Fibroblast of the aortic adventitia (primary cell): ENCODE results near the gene ZNF526. TPM values are rescaled to one million over a fixed set of nuclear protein-coding genes. Genes with fewer than 3 reads are reported as not detected.

Experiments used
- DNase-seq: peaks from one replicate; pipeline ENCODE4 v3.0.0-alpha.2; 2010; ENCODE audit warnings: low read depth
- H3K4me3 ChIP-seq: 2 replicates; pipeline ENCODE4 v1.5.1; 2011; ENCODE audit warnings: low read depth, mild to moderate bottlenecking, control low read depth, low read length, moderate library complexity
- total RNA-seq: library from RNA; depleted of rRNA; stranded (reverse); fragments of >200 nt; gene quantifications from 2 replicates; pipeline ENCODE4 v1.2.3, GENCODE V29; 2012; ENCODE audit warnings: low replicate concordance
- TF ChIP-seq, protein P1 (sequence below): IDR thresholded peaks from 2 replicates; pipeline ENCODE4 v1.5.1; 2011; ENCODE audit warnings: mild to moderate bottlenecking, low read length, control low read depth, inconsistent platforms; ENCODE audit not compliant: insufficient read depth

Gene ZNF526
- total RNA-seq, 1 donor = 13.0 TPM

DNA sequence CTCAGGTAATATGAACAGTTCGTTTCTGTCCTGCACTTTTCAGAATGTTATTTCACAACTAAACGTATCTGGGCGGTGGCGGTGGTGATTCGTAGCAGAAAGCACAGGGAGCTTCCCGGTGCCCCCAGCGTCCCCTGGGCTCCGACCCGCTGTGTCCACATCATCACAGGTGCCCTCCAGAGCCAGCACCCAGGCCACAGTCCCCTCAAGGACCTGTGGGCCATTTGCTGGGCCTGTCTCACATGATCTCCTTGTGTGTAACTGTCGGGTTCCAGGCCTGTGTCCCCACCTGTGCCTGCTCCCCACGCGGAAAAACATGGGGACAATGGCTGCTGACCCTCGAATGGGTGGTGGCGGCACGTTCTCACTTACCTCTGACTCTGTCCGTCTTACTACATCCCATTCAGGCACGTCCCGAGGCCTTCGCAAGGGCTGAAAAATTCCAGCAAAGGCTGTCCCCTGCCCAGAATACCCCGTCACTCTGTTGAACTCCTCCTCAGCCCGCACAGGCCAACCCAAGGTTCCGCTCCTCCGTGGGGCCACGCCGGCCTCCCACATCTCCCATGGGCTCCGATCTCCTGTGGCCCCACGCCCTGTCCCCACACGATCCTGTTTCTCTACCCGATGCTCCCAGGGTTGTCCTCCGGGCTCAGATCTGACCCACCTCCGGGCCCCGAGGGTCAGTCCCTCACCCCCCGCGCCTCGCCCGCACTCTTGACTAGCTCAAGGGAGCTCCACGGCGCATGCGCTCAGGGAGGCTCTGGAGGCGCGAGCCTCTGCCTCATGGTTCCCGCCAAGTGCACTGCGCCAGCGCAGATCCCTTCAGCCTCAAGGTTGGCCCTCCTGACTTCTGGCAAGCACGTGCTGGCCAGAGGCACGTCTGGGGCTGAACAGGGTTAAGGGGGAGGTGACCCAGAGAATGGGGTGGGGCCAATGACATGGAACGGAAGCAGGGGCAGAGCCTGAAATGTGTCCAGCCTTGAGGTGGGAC is 23.8 kb upstream of the ZNF526 start:
- H3K4me3 ChIP-seq = no peak overlapping the region
- DNase-seq = no peak
- TF ChIP-seq, protein P1, sequence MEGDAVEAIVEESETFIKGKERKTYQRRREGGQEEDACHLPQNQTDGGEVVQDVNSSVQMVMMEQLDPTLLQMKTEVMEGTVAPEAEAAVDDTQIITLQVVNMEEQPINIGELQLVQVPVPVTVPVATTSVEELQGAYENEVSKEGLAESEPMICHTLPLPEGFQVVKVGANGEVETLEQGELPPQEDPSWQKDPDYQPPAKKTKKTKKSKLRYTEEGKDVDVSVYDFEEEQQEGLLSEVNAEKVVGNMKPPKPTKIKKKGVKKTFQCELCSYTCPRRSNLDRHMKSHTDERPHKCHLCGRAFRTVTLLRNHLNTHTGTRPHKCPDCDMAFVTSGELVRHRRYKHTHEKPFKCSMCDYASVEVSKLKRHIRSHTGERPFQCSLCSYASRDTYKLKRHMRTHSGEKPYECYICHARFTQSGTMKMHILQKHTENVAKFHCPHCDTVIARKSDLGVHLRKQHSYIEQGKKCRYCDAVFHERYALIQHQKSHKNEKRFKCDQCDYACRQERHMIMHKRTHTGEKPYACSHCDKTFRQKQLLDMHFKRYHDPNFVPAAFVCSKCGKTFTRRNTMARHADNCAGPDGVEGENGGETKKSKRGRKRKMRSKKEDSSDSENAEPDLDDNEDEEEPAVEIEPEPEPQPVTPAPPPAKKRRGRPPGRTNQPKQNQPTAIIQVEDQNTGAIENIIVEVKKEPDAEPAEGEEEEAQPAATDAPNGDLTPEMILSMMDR = no peak

DNA sequence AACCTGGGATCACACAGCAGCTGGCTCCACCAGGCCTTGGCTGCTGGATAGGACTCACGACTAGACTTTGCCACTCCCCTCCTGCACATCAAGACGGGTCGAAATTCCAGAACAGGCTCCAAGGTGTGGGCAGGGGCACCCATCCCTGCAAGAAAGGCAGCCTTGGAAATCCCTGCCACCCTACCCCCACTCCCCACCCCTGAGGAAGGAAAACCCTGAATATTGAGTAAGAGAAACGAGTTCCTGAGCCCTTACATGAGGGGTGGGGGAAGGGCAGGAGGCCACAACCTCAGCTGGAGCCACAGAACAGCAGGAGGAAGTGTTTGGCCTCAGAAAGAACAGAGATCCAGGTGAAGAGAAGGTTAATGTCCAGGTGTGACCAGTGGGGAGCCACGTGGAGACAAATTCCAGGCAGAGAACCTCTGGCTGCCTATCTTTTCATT is 22.7 kb upstream of the ZNF526 start:
- DNase-seq = no peak
- TF ChIP-seq, protein P1 = no peak

DNA sequence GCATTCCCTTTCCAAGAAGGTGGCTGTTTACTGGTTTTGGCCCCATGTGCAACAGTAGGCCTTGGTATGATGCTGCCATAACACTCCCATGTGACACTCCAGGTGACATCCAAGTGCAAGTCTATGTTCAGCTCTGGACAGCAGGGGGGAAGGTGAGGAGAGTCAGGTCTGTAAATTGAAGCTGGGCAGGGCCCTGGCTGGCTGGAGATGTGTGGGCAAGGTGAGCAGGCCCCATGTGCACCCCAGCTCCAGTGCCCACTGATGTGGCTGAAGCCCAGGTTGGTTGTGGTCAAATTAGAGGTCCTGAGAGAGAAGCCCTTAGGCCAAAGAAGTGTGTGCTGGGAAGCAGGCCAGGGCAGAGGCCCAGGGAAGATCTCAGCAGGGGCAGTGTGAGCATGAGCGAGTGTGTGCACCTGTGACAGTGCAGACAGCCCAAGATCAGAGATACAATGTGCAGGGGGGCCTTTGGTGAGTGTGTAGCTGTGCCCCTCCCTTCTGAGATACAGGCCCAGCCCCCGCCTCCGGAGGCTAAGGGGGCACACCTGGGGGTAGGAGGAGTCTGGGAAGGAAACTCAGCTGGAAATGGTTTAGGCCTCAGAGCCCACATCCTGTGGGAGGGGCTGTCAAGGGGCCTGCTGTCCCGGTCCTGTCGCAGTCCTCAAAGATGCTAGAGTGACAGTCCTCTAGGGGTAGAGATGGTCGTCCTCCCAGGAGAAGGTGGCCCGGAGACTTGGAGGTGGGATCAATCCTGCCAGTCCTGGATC is 21.3 kb upstream of the ZNF526 start:
- H3K4me3 ChIP-seq = no peak overlapping the region
- no peak for DNase-seq
- TF ChIP-seq, protein P1 = no peak

More for the DNA sequence above, 22.7 kb upstream of the ZNF526 start:
- H3K4me3 ChIP-seq = no peak overlapping the region

DNA sequence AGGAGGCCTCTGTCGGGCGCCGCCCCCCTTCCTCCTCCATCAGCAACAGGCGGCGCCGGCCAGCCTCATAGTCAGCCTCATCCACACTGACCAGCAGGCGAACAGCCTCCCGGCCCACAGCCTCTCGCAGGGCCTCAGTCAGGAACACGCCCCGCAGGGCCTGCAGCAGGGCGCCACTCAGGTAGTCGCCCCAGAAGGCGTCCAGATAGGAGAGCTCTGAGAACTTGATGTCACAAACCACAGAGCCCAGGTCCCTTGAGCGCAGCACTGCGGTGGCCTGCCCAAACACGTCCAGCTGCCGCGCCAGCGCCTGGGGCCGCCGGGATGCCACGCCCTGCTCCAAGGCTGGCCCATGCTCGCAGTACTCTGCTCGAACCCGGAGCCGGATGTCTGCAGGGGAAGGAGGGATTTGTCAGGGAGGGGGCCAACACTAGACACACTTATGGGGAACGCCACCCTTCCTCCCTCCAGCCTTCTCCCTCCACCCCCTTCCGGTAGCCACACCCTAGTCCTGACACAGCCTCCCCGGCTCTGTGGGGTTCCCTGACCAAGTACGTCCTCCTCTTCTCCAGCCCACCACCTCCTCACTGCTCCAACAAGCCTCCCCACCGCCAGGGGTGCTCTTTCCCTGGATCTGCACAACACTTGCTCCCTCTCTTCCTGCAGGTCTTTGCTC is 20.5 kb upstream of the ZNF526 start:
- no peak overlapping the region for H3K4me3 ChIP-seq
- DNase-seq = no peak
- TF ChIP-seq, protein P1 = no peak

DNA sequence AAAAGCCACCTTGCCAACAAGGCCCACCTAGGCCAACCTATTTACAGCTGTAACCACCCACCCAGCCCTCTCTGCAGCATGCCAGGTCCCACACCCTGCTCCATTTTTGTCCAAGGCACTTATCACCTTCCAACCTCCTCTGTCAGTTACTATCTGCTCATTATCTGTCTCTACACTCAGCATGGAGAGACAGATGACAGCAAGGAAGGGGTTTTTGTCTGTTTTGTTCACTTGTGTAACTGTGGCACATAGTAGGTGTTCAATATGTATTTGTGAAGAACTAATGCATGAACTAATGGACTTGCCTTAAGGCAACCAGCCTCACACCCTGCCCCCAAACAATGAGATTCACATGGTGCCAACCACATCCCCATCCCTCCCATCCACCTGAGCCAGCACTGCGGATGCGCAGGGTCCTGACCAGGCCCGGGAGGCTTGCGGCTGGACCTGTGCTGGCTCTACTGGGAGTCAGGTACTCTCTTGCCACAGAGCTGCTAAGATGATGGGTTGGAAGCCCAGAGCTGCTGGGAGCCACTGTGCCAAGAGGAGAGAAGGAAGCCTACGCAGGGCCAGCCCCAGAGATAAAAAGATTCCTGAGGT is 19.9 kb upstream of the ZNF526 start:
- H3K4me3 ChIP-seq = no peak overlapping the region
- TF ChIP-seq, protein P1 = no peak
- no peak for DNase-seq

DNA sequence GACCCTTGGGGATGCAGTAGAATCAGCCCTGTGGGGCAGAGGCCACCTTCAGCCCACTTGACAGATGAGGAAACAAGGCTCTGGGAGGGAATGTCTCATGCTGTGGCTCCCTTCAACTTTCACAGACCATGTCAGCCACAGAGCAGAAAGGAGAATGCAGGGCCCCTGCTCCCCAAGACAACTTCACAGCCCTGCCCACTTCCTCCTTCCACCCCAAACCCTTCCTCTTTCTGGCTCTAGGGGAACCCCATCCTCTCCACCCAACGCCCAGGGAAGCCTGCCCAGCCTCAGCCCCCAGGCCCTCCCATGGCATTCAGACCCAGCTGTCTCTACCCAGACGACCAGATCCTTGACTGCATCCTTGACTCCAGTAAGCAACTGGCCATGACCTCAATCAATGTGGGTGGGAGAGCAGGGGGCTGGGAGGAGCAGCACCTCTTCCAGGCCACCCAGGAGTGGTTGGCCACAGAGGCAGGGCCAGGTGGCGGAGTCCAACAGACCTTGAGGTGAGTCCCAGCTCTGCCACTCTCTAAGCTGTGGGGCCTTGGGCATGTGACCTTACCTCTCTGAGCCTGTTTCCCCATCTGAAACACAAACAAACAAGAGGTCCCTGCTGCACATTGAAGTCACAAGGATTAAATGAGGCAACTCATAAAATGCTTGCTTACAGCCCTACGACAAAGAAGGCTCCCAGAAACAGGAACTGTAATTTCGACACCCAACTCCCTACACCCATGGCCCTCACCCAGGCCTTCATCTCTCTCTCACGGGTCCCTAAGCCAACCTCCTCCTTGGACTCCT is 18.4 kb upstream of the ZNF526 start:
- no peak for DNase-seq
- H3K4me3 ChIP-seq = no peak overlapping the region
- TF ChIP-seq, protein P1 = no peak
